ENCODE results near the gene MSI2.

MSI2 gene

DNA sequence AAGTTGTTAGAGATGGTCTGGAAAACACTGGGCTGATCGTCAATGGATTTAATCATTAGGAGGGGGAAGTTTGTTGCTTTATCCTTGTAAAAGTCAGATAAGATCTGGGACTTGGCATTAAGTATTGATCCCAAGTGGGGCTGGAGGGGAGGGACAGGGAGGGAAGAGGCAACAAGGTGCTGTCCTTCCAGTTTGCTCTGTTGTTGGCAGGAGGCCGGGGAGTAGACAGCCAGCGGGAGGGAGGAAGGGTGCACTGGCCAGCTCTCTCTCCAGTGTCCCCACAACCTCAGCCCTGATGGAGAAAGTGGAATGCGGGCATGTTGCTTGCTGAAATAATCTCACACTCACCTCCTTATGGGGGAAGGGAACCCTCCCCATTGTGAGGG lies 278.5 kb downstream of the MSI2 start:
- DNase-seq: no peak

DNA sequence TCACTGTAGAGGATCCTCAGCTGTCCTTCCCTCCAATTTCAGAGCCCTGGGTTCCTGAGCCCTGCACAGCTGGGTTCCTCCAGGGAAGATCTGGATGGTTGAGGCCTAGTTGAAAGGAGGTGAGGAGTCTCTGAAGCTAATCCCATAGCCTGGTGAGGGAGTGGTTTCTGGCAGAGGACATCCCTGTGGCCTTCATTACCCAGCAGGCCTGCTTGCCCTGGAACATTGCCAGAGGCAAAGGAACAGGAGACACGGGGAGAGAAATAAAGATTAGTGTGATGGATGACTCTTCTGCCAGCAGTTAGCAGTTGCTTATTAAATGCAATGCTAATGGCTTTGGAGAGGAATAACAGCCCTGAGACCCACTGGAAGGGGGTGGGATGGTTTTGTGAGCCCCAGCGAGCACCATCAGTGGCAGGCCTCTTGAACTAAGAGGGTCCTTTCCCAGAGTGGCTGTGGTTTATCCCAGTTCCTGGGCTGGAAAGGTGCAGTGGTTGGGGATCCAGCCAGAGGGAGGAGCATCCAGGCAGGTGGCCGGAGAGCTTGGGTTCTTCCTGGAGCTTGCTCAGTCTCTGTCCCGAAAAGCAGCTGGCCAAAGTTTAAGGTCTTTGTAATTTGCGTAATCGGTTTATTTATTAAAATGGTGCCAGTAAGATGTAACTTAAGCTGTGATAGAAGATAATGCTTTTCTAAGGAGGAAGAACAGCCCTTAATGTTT lies 279.1 kb downstream of the MSI2 start:
- DNase-seq: no peak

DNA sequence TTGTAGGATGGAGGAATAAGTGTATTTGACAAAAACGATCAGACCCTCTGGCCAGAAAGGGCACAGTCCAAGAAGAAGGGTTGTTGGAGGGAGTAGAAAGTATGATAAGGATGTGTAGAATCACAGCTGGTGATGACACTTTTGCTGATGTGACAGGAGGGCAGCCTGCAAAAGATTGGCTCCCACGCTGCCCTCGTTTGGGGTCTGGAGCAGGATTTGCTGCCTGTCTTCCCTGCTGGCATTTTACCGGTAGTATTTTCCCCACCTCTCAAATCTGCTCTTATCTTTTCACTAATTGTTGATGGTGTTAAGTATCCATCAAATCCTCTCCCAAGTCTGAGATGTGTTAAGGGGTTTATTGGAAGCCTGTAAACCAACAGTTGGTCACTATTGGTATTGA lies 280.0 kb downstream of the MSI2 start:
- DNase-seq: no peak

DNA sequence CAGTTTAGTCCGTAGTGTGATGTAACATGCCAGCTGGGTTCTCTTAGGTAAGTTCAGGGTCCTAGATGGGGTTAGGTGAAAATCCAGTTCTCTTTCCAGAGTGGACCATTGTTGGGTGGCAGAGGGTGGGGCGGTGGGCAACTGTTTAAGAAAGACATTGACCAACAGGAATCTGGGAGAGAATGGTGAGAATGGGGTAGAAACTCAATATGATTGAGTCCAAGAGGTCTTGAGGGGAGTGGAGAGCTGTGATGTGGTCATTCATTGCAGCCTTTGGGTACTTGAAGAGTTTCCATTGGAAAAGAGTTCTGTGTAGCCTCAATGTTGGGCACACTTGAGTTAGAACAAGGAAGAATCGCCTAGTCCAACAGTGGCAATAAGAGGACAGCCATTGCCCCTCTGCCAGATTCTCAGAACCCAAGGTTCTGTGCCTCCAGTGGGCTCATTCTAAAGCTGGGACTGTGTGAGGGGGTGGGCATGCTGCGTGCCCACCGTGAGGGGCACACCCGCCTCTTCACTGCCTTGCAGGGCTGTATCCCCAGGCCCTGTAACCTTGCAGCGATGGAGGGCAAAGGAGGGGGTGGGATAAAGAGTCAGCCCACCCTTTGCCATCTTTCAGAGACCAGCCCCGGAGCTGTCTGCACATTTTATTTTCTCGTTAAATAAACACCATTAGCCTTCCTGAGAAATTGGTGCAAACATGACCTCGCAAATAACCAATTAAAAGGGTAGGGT lies 280.6 kb downstream of the MSI2 start:
- DNase-seq: no peak

DNA sequence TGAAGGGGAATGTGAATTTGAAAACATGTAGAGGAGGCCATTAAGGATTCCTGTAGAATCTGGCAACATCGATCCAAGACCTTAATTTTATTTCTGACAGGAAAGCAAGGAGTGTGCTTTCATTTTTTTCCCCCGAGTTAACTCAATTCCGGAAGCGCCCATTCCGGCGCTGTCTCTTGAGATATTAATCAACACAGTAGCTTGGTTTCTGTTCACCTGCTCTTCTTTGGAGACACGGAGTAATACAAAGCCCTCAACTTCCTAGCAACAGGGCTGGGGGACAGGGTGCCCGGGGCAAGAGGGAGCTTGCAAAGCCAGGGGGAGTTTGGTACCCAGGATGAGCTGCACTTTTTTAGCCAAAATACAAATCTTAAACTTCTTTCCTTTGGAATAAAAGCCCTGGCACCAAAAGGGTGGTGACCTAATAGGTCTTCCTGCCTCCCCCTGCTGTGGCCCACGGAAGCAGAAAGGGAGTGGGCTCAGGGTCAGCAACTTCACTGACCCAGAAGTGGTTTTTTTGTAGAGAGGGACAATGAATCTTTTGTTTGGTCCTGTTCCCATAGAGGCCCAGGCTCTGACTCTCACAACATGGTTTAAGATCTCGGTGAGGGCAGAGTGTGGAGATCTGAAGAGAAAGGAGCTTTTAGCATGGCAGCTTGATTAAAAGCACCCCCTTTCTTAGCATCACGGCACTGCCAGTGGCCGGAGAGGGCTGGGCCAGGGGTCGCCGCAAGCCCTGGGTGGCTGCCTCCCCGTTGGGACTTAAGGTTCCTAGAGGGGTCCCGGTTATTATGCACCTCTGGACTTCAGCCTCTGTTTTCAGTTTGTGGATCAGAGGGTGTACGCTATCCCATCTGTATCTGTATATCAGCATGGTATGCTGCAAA lies 281.4 kb downstream of the MSI2 start:
- DNase-seq: no peak

DNA sequence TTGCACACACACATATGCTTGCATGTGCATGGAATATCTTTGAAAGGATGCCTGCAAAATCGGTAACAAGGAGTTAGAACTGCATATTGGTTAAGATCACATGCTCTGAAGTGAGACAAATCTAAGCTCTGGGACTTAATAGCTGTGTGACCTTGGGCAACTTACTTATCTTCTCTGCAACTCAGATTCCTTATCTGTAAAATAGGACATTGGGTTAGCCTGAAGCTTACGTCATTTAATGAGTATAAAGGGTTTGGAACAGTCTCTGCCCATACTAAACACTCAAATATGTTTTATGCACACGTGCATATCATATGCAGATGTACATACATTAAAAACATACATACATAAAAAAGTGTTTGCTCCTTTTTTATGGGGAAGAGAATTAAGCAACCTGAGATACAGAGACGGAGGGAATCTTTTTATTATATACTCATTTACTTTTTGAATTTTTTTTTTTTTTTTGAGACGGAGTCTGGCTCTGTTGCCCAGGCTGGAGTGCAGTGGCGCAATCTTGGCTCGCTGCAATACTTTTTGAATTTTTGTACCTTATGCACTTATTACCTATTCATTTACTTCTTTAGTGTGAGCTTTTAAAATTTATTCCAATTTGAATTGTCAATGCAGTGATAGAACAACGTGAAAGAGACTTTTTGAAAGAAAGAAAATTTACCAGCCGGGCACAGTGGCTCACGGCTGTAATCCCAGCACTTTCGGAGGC lies 282.6 kb downstream of the MSI2 start:
- no peak for DNase-seq

DNA sequence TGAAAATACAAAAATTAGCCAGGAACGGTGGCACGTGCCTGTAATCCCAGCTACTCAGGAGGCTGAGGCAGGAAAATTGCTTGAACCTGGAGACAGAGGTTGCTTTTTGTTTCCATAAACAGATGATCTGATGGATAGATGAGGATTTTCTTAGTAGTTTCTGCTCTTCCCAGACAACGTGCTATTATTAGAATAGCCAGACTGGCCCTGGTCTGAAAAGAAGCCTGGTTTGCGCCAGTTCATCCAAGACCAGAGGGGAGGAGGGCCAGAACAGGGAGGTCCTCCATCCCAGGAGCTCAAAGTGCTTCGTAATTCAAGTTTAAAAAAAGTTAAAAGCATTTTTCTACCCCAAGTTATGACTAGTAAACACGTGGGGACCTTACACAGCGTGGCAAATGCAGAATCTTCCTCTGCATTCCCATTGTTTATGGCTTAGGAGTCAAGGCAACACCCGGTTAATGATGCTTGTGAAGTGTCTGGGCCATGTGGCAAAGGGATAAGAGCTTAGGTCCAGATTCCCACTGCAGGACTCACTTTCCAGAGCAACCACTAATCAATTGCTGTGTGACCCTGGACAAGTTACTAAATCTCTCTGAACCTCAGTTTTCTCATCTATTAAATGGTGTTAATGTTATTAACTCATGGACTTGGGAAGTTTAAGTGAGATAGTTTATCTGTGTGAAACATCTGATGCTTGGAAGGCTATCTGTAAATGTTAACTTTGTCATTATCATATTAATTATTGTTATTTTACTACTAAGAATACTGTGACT lies 283.4 kb downstream of the MSI2 start:
- no peak for DNase-seq

DNA sequence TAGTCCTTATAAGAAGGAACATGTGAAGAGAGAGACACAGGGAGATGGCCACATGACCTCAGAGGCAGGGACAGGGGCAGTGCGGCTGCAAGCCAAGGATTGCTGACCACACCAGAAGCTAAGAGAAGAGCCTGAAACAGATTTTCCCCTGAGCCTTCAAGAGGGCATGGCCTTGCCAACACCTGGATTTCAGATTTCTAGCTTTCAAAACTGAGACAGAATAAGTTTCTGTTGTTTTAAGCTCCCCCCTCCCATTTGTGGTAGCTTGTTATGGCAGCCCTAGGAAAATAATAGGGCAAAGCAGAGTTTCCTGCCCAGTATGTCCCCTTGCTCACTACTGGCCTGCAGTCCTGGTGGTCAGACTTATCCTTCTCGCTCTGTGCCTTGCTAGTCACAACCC lies 284.3 kb downstream of the MSI2 start:
- DNase-seq: no peak

DNA sequence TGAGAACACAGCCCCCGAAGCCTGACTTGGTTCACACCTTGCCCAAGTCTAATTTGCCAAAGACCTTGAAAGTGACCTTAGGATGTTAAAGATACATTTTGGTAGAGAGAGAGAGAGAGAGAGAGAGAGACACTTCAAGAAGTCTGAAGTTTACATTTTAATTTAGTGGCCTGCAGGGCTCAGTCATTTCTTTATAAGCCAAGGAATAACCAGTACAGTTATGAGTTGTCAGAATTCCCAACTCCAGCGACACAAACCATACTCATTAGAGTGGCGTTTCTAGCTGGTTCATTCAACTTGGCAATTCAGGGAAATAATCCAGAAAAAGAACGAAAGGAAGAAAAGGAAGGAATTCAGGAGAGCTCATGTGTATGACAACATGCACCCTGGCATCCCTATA lies 284.7 kb downstream of the MSI2 start:
- DNase-seq: no peak

DNA sequence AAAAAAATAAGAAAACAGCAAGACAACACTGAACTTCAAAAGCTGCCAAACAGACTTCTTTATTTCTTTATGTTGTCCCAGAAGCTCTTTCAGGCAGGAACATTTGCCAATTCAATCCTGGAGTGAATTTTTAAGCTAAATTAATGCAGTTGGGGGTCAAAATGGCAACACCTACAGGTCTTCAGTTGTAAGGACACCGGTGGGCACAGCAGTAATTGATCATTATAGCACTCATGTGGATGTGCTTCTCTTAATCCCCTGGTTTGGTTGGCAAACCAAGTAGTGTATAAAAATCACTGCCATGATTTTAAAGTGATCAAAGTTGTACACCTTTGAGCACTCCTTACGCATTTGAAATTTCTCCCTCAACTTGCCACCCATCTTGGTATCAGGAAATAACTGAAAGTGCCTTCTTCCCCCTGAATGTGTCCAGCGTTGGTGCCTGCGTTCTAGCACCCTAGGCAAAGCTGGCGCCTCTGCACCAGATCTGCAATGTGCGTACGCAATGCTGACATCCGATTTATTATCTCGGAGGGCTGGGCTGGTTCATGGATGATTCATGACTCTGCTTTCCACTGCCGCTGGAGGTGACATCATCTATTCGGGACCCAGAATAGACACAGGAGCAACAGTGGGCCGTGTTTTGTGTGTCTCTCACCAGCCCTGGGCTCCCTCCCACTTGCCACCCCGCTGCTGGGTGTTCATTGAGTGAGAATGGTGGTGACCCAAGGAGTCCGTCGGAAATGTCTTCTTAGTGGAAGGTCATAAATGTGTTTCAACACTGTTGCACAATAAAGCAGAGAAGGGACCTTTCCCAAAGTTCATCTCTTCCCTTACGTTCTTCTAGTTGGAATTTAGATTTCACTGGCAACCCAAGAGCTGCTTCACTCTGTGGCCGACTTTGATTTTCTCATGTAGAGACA lies 285.4 kb downstream of the MSI2 start:
- no peak for DNase-seq

DNA sequence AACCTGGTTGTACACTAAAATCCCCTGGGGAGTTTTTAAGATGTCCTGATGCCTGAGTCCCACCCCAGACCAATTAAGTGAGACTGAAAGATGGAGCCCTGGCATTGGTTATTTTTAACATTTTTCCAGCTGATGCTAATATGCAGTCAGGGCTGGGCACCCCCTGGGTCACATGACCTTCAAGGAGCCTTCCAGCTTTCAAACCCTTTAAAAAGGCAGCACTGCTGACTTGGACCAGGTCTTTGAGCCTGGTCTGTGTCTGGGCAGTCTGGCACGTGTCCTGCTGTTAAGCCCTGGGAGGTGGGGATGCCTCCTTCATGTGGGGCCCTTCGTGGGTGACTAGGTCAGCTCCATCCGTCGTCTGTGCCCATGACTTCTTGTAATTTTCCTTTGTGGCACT lies 286.2 kb downstream of the MSI2 start:
- DNase-seq: no peak

DNA sequence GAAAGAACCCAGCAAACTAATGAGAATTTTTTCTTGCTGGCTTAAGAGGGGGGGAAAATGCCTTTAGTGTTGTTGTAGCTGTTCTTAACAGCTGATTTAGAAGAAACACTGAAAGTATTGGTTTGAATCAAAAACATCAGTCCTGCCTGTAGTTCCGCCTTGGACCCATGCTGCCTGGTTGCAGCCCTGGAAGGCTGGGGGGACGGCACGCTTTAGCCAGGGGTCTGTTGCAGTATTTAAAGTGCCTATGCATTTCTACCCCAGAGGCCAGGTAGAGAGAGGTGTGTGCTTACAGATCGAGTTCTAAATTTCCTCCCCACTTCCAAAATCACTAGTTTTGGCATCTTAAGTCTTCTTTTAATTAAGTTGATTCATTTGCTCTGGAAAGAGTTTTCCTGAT lies 286.9 kb downstream of the MSI2 start:
- DNase-seq: no peak

DNA sequence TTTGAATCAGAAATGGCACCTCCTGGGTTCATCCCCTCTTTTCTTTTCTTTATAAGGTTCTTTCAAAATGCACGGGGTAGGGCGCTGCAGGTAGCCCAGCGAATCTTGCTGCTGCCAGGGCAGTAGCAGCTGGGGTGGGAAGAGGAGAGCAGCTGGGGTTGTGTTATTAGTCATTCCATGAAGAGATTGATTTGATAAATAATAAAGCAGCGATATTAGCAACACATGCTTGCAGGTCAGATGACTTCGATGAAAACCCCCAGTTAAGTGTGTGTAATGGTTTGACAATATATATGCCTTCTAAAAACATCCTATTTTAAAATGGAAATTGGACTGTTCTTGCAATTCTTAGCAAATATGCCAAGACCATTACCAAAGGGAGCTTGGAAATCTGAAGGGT lies 288.1 kb downstream of the MSI2 start:
- no peak for DNase-seq

DNA sequence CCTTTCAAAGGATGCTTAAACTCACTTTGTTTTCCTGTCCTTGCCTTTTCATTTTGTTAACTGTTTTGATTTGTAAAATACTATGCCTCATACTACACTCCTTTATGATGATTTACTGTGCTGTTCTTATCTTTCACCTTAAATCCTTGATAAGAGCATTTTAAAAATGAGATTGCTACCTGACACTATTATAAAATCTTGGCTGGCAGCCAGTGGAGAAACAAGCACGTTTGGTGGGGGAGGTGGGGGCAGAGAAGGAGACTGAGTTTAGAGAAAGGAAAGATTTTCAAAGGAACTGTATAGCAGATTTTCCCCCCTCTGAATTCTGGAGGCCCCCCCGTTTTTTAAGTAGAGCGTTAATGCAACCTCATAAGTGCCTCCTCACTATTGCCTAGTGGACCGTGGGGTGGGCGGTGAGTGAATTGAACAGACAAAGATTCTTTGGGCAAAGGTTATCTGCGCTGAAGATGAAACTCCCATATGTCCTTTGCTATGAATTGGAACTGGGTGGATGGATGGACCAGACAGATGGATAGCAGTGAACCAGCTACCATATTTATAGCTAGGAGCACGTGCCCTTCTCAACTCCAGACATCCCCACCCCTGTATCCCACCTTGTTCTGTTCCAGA lies 288.6 kb downstream of the MSI2 start:
- no peak for DNase-seq

DNA sequence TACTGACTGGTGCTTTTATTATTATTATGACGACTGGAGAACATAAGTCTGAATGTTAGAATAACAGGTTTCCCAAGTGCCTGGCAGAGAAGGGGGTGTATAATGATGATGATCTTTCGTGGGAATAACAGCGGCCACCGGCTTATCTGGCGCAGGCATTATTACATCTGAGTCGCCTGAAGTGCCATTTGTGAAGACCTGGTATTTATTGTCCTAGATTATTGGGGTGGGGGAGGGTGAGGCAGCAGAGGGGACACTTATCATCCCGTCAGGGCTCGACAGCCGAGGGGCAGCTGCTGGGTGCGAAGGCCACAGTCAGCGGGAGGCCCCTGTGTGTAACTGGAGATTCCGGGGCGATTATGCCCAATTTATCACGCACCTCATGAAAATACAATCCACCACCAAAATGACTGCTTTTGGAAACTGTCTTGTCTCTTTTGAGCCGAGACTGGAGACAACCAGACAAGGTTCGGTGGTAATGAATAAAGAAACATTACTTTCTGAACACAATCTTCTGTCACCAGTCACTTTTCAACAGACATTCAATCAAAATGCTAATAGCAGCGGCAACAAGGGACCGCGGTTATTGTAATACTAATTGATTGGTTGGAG lies 289.5 kb downstream of the MSI2 start:
- no peak for DNase-seq

DNA sequence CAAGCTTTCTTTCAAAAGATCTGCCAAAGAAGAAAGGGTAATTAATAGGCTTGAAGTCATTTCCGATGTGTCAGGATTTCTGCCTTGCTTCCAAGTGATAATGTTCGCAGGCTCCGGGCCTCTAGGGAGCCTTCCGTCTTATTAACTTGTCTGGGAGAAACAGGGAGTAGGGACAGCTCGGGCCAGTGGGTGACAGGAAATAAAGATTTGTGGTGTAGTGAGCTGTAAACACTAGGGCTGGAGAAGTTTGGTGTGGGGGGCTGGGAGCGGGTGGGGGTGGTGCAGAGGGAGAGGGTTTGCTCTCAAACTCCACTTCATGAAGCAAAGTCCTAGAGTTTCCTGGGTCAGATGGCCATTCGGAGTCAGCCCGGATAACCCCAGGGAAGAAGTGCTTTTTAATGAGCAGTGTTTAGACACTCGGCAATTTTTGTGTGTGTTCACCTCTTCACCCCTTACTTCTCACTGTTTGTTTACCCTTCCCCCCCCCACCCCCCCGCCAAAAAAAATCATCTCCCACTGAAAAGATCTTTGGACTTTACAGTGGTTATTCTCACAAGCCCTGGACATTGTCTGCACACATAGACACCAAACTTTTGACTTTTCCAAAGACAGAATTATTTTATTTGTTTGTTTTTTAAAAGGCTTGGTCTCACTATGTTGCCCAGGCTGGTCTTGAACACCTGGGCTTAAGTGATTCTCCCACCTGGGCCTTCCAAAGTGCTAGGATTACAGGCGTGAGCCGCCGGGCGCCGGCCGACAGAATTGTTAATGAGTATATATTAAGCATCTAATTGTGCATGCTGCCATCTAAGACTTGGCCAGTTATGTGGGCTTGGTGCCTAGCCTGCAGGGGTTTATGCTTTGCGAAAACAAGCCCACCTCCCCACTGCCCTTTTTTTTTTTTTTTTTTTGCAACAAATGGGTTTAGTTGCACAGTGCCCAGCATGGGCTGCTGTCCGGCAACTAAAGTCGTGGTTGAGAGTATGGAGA lies 292.4 kb downstream of the MSI2 start:
- no peak for DNase-seq

DNA sequence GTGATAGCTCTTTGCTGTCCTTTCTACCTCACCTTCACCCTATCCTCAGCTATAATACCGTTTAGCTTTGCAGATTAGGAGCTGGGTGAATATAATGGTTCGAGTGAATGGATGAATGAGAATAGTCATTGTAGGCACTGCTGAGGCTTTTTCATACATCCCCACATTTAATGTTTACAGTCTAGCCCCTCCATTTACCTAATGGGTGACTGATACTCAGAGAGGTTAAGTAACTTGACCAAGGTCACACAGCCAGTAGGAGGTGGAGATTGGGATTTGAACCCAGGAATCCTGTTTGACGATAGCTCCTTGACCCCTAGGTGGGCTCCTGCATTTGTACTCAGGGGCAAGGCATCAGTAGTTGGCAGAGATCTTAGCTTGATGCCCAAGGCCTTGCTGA lies 293.1 kb downstream of the MSI2 start:
- no peak for DNase-seq

DNA sequence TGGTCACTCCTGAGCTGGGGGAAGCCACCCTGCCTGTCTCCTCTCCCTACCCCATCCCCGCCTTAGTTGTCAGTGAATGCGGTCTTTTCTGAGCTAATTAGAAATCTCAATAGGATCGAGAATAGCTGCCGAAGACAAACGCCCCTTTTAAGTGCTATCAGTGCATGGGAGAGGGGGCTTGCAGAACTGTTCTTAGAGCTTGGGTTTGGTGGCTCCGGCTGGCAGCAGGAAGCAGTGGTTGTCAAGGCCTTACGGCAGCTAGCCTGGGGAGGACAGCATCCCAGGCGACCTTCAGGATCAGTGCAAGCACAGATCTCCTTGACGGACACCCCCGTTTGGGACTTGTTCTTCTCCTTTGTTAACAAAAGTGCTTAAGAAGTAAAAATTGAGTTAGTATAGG lies 293.7 kb downstream of the MSI2 start:
- DNase-seq: no peak
